OCI-LY7 (cell line): ENCODE measurements around the gene VTI1A.

ENCODE experiments used
- CTCF ChIP-seq: fragments of 200-600 bp; sonication (generic); conservative IDR thresholded peaks from 2 replicates; pipeline ENCODE4 v1.5.1; 2014; ENCODE audit warnings: mild to moderate bottlenecking, antibody characterized with exemption, low read length, moderate library complexity, mixed read lengths
- EZH2phosphoT487 ChIP-seq: fragments of 200-600 bp; sonication (generic); IDR thresholded peaks from 2 replicates; pipeline ENCODE4 v1.6.1; 2018; ENCODE audit warnings: low read depth, borderline replicate concordance, mild to moderate bottlenecking, mixed run types, antibody characterized with exemption, low read length, moderate library complexity, mixed read lengths

DNA sequence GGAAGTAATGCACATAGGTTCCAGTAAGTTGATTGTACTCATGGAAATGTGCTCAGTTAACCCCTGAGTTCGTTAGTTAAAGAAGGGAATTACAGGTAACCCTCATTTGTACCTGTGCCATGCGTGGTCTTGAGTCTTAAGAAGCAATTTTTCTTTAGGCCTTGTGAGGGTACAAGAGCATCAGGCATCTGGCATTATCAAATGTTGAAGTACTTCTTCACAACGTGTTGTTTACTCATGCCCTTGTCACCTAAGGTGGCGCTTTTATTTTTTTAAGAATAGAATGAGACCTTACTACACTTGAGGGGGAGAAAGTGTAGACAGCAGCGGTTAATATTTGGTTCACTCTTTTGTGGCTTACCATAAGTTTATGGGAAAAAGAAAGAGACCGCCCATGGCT is 167.1 kb downstream of the VTI1A start:
- no peak for TF ChIP-seq CTCF
- TF ChIP-seq EZH2phosphoT487, result no peak
